ENCODE measurements around the gene TRAF1.

TRAF1 gene

GRCh38 chr9:120872791-120873502, 53.6 kb downstream of the TRAF1 start:
- H3K4me3 ChIP-seq (ENCODE audit: insufficient read depth, low read depth, low read length, poor library complexity, severe bottlenecking) = no peak overlapping the region
- DNase-seq = no peak
- H3K9me3 ChIP-seq (ENCODE audit: control insufficient read depth, low read length) = no peaks in the 10 kb centered on the region
- H3K27me3 ChIP-seq (replicated peaks; ENCODE audit: control insufficient read depth, insufficient read depth, low read length, poor library complexity, severe bottlenecking) = no peaks in the 10 kb centered on the region
- peaks cover 40% of the 10 kb centered on the region for H3K4me1 ChIP-seq (ENCODE audit: control insufficient read depth, insufficient read depth, low read length, poor library complexity, severe bottlenecking)
- peak overlapping the region; percentile 41 for H3K27ac ChIP-seq (ENCODE audit: insufficient read depth, low read length, poor library complexity, severe bottlenecking)
- peaks cover 20% of the 10 kb centered on the region for H3K36me3 ChIP-seq (ENCODE audit: control insufficient read depth, insufficient read depth, low read length)

- Histone ChIP-seq H3K4me1 (ENCODE audit: control insufficient read depth, insufficient read depth, low read length, poor library complexity, severe bottlenecking) (peaks cover 23% of the 10 kb centered on the region), H3K27ac (ENCODE audit: insufficient read depth, low read length, poor library complexity, severe bottlenecking) (peak overlapping the region; percentile 74), H3K36me3 (ENCODE audit: control insufficient read depth, insufficient read depth, low read length) (peaks cover 42% of the 10 kb centered on the region), H3K27me3 (replicated peaks; ENCODE audit: control insufficient read depth, insufficient read depth, low read length, poor library complexity, severe bottlenecking) (no peaks in the 10 kb centered on the region), H3K9me3 (ENCODE audit: control insufficient read depth, low read length) (no peaks in the 10 kb centered on the region), H3K4me3 (ENCODE audit: insufficient read depth, low read depth, low read length, poor library complexity, severe bottlenecking) (no peak overlapping the region)
- no peak for DNase-seq
Measured at GRCh38 chr9:120870206-120870605, 56.4 kb downstream of the TRAF1 start.

- Histone ChIP-seq H3K4me1 (ENCODE audit: control insufficient read depth, insufficient read depth, low read length, poor library complexity, severe bottlenecking) (peaks cover 23% of the 10 kb centered on the region), H3K36me3 (ENCODE audit: control insufficient read depth, insufficient read depth, low read length) (peaks cover 45% of the 10 kb centered on the region), H3K4me3 (ENCODE audit: insufficient read depth, low read depth, low read length, poor library complexity, severe bottlenecking) (no peak overlapping the region), H3K9me3 (ENCODE audit: control insufficient read depth, low read length) (no peaks in the 10 kb centered on the region), H3K27me3 (replicated peaks; ENCODE audit: control insufficient read depth, insufficient read depth, low read length, poor library complexity, severe bottlenecking) (no peaks in the 10 kb centered on the region), H3K27ac (ENCODE audit: insufficient read depth, low read length, poor library complexity, severe bottlenecking) (peak overlapping the region; percentile 74)
- DNase-seq = no peak
Measured at GRCh38 chr9:120869726-120870125, 56.9 kb downstream of the TRAF1 start.

GRCh38 chr9:120869360-120869687, 57.3 kb downstream of the TRAF1 start:
- DNase-seq = no peak

GRCh38 chr9:120868676-120869359, 57.8 kb downstream of the TRAF1 start:
- Histone ChIP-seq H3K9me3 (ENCODE audit: control insufficient read depth, low read length) (no peaks in the 10 kb centered on the region), H3K36me3 (ENCODE audit: control insufficient read depth, insufficient read depth, low read length) (peaks cover 44% of the 10 kb centered on the region), H3K4me1 (ENCODE audit: control insufficient read depth, insufficient read depth, low read length, poor library complexity, severe bottlenecking) (peaks cover 18% of the 10 kb centered on the region), H3K27ac (ENCODE audit: insufficient read depth, low read length, poor library complexity, severe bottlenecking) (peak overlapping the region; percentile 74), H3K4me3 (ENCODE audit: insufficient read depth, low read depth, low read length, poor library complexity, severe bottlenecking) (peak overlapping the region; percentile 58), H3K27me3 (replicated peaks; ENCODE audit: control insufficient read depth, insufficient read depth, low read length, poor library complexity, severe bottlenecking) (no peaks in the 10 kb centered on the region)
- peak; percentile 95 to 97 (median 95) for DNase-seq

More at GRCh38 chr9:120869360-120869687, 57.3 kb downstream of the TRAF1 start:
- Histone ChIP-seq H3K4me1 (ENCODE audit: control insufficient read depth, insufficient read depth, low read length, poor library complexity, severe bottlenecking) (peaks cover 20% of the 10 kb centered on the region), H3K27me3 (replicated peaks; ENCODE audit: control insufficient read depth, insufficient read depth, low read length, poor library complexity, severe bottlenecking) (no peaks in the 10 kb centered on the region), H3K9me3 (ENCODE audit: control insufficient read depth, low read length) (no peaks in the 10 kb centered on the region), H3K36me3 (ENCODE audit: control insufficient read depth, insufficient read depth, low read length) (peaks cover 42% of the 10 kb centered on the region), H3K27ac (ENCODE audit: insufficient read depth, low read length, poor library complexity, severe bottlenecking) (peak overlapping the region; percentile 74), H3K4me3 (ENCODE audit: insufficient read depth, low read depth, low read length, poor library complexity, severe bottlenecking) (peak overlapping the region; percentile 58)

- Histone ChIP-seq H3K36me3 (ENCODE audit: control insufficient read depth, insufficient read depth, low read length) (peaks cover 44% of the 10 kb centered on the region), H3K4me3 (ENCODE audit: insufficient read depth, low read depth, low read length, poor library complexity, severe bottlenecking) (no peak overlapping the region), H3K27me3 (replicated peaks; ENCODE audit: control insufficient read depth, insufficient read depth, low read length, poor library complexity, severe bottlenecking) (no peaks in the 10 kb centered on the region), H3K4me1 (ENCODE audit: control insufficient read depth, insufficient read depth, low read length, poor library complexity, severe bottlenecking) (peaks cover 18% of the 10 kb centered on the region), H3K27ac (ENCODE audit: insufficient read depth, low read length, poor library complexity, severe bottlenecking) (peak overlapping the region; percentile 66), H3K9me3 (ENCODE audit: control insufficient read depth, low read length) (no peaks in the 10 kb centered on the region)
- no peak for DNase-seq
Measured at GRCh38 chr9:120868339-120868675, 58.3 kb downstream of the TRAF1 start.

GRCh38 chr9:120867676-120868338, 58.8 kb downstream of the TRAF1 start:
- peak overlapping the region; percentile 66 for H3K27ac ChIP-seq (ENCODE audit: insufficient read depth, low read length, poor library complexity, severe bottlenecking)

GRCh38 chr9:120866651-120867050, 59.9 kb downstream of the TRAF1 start:
- H3K4me1 ChIP-seq (ENCODE audit: control insufficient read depth, insufficient read depth, low read length, poor library complexity, severe bottlenecking) = peaks cover 14% of the 10 kb centered on the region
- no peaks in the 10 kb centered on the region for H3K27me3 ChIP-seq (replicated peaks; ENCODE audit: control insufficient read depth, insufficient read depth, low read length, poor library complexity, severe bottlenecking)
- no peak for DNase-seq
- H3K9me3 ChIP-seq (ENCODE audit: control insufficient read depth, low read length) = no peaks in the 10 kb centered on the region
- no peak overlapping the region for H3K4me3 ChIP-seq (ENCODE audit: insufficient read depth, low read depth, low read length, poor library complexity, severe bottlenecking)
- peaks cover 52% of the 10 kb centered on the region for H3K36me3 ChIP-seq (ENCODE audit: control insufficient read depth, insufficient read depth, low read length)
- H3K27ac ChIP-seq (ENCODE audit: insufficient read depth, low read length, poor library complexity, severe bottlenecking) = no peak overlapping the region

More at GRCh38 chr9:120867676-120868338, 58.8 kb downstream of the TRAF1 start:
- Histone ChIP-seq H3K27me3 (replicated peaks; ENCODE audit: control insufficient read depth, insufficient read depth, low read length, poor library complexity, severe bottlenecking) (no peaks in the 10 kb centered on the region), H3K9me3 (ENCODE audit: control insufficient read depth, low read length) (no peaks in the 10 kb centered on the region), H3K4me3 (ENCODE audit: insufficient read depth, low read depth, low read length, poor library complexity, severe bottlenecking) (no peak overlapping the region), H3K36me3 (ENCODE audit: control insufficient read depth, insufficient read depth, low read length) (peaks cover 46% of the 10 kb centered on the region), H3K4me1 (ENCODE audit: control insufficient read depth, insufficient read depth, low read length, poor library complexity, severe bottlenecking) (peaks cover 14% of the 10 kb centered on the region)
- no peak for DNase-seq

- Histone ChIP-seq H3K4me1 (ENCODE audit: control insufficient read depth, insufficient read depth, low read length, poor library complexity, severe bottlenecking) (peaks cover 14% of the 10 kb centered on the region), H3K9me3 (ENCODE audit: control insufficient read depth, low read length) (no peaks in the 10 kb centered on the region), H3K27ac (ENCODE audit: insufficient read depth, low read length, poor library complexity, severe bottlenecking) (no peak overlapping the region), H3K27me3 (replicated peaks; ENCODE audit: control insufficient read depth, insufficient read depth, low read length, poor library complexity, severe bottlenecking) (no peaks in the 10 kb centered on the region), H3K4me3 (ENCODE audit: insufficient read depth, low read depth, low read length, poor library complexity, severe bottlenecking) (no peak overlapping the region), H3K36me3 (ENCODE audit: control insufficient read depth, insufficient read depth, low read length) (peaks cover 61% of the 10 kb centered on the region)
- DNase-seq = no peak
Measured at GRCh38 chr9:120865809-120866208, 60.8 kb downstream of the TRAF1 start.

GRCh38 chr9:120865176-120865575, 61.4 kb downstream of the TRAF1 start:
- H3K4me1 ChIP-seq (ENCODE audit: control insufficient read depth, insufficient read depth, low read length, poor library complexity, severe bottlenecking) = peaks cover 14% of the 10 kb centered on the region
- peaks cover 67% of the 10 kb centered on the region for H3K36me3 ChIP-seq (ENCODE audit: control insufficient read depth, insufficient read depth, low read length)
- no peak overlapping the region for H3K27ac ChIP-seq (ENCODE audit: insufficient read depth, low read length, poor library complexity, severe bottlenecking)
- no peak for DNase-seq
- no peaks in the 10 kb centered on the region for H3K27me3 ChIP-seq (replicated peaks; ENCODE audit: control insufficient read depth, insufficient read depth, low read length, poor library complexity, severe bottlenecking)
- H3K9me3 ChIP-seq (ENCODE audit: control insufficient read depth, low read length) = no peaks in the 10 kb centered on the region
- H3K4me3 ChIP-seq (ENCODE audit: insufficient read depth, low read depth, low read length, poor library complexity, severe bottlenecking) = no peak overlapping the region

Measured in effector memory CD4-positive, alpha-beta T cell (primary cell).